Hematopoietic multipotent progenitor cell treated with erythropoietin and hydrocortisone succinate and interleukin-3 and kit ligand, for 15 days (in vitro differentiated cells): ENCODE results near the gene BUD31.
A peak's percentile ranks its signal among the peaks of the same experiment; 100 is the strongest.
"Not testable (repeated sequence)": the region's sequence is repeated elsewhere in the genome, so short reads cannot be mapped to it uniquely, and the experiment has no call there.

ENCODE experiments used
- DNase-seq: peaks from one replicate; pipeline ENCODE4 v3.0.0-alpha.2; 2015; ENCODE audit warnings: low spot score

Gene BUD31

GRCh38 chr7:99408379-99409191 lies at the start of gene BUD31, which contains the start of gene PDAP1:
Gene BUD31 (plus strand): TSS chr7:99408969. CDS start chr7:99411093, 2,124 bp downstream.
Gene PDAP1 (minus strand): TSS chr7:99408597. CDS start chr7:99408548, 49 bp downstream.
- DNase-seq: peak; percentile 93

DNA sequence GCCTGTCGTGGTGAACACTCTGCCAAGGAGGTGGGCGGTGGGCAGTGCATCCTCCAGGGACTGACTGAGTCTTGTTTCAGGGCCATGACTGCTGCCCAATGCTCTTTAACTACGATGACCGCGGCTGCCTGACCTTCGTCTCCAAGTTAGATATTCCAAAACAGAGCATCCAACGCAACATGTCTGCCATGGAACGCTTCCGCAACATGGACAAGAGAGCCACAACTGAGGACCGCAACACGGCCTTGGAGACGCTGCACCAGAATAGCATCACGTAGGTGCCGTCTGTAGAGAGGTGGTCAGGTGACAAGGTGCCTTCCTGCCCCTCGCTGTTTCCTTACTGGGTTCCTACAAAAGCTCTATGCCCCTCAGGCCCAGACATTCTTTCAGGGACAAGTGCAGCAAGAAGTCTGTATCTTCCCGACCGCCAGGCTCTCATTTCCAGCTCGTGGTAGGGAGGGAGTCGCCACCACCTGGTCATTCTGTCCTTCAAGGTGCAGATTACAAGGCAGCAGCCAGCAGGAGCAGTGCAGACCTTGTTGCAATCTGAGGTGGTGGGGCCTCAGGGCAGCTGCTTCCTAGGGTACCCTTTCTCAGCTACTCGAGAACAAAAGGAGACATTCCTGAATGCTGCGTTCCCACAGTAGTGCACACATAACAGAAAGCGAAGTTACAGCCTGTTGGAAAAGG lies 49.2 kb upstream of the BUD31 start:
- no peak for DNase-seq

GRCh38 chr7:99362801-99363200 lies 46.0 kb upstream of the BUD31 start:
- no peak for DNase-seq

- DNase-seq: no peak
These were observed 45.5 kb upstream of the BUD31 start for GRCh38 chr7:99363286-99363685.

DNA sequence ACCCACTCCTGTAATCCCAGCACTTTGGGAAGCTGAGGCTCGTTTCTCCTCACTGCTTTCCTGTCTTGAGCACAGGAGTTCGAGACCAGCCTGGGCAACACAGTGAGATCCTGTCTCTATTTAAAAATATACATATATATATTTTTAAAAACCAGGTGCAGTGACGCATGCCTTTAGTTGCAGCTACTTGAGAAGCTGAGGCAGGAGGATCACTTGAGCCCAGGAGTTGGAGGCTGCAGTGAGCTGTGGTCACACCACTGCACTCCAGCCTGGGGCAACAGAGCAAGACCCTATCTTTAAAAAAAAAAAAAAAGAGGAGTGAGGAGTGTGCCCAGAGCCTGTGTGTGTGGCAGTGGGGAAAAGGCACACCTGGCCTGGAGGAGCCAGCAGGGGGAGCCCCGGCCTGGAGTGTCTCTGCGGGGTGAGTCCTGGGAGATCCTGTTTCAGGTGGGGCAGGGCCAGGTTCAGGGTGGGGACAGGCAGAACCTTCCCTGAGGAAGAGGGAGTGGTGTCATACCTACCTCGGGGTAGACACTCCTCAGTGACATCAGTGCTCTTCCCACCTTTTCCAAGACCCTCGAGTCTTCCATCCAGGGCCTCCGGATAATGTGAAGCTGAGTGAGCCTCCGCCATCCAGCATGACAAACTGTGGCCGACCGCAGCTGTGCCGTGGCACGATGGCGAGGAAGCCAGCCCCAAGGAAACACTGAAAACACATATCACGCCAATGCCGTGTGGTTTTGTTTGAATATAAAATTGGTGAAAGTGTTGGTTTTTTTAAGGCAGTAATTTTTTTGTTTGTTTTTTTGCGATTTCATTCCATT lies 43.2 kb upstream of the BUD31 start:
- peak; percentile 60 for DNase-seq

GRCh38 chr7:99366646-99367045 lies 42.1 kb upstream of the BUD31 start:
- DNase-seq: no peak

DNA sequence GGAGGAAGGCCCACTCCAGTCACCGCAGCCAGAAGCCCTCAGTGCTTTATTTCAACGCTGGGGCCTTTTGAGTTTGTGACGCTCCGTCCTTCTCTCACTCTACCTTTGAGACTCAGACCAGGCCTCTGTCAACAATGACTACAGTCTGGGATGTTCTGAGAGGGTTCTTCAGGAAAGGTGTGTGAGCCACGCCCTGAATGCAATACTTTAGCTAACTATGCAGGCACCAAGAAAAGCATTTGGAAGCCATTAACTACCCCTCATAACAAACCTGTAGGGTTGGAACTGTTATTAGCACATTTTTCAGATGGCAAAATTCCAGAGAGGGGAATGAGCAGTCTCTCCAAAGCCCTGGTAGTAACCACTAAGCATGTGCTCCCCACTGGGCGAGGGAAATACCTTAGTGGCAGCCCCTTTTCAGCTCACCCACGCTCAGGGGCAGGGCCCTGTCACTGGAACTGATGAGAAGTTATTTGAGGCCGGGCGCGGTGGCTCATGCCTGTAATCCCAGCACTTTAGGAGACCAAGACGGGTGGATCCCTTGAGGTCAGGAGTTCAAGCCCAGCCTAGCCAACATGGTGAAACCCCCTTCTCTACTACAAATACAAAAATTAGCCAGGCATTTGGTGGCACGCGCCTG lies 39.9 kb upstream of the BUD31 start:
- DNase-seq: no peak

- DNase-seq: no peak
These were observed 38.9 kb upstream of the BUD31 start for GRCh38 chr7:99369767-99370391.

DNA sequence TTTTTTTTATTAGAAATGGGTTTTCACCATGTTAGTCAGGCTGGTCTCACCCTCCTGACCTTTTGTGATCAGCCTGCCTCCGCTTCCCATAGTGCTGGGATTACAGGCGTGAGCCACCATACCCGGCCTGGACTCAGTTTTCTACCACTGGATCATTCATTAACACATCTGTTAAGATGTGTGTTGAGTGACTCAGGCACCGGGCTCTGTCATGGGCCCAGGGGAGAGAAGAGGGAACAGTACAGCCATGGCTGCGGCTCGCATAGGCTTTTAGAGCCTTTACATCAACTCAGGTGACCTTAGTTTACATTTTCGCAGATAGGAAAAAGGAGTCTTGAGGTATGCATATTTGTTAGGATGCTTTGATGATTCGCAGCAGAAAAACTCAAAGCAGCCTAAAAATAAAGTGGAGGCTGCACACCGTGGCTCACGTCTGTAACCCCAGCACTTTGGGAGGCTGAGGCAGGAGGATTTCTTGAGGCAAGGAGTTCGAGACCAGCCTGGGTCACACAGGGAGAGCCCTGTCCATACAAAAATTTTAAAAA lies 37.3 kb upstream of the BUD31 start:
- DNase-seq: no peak

GRCh38 chr7:99372275-99373090 lies 36.3 kb upstream of the BUD31 start:
- no peak for DNase-seq

DNA sequence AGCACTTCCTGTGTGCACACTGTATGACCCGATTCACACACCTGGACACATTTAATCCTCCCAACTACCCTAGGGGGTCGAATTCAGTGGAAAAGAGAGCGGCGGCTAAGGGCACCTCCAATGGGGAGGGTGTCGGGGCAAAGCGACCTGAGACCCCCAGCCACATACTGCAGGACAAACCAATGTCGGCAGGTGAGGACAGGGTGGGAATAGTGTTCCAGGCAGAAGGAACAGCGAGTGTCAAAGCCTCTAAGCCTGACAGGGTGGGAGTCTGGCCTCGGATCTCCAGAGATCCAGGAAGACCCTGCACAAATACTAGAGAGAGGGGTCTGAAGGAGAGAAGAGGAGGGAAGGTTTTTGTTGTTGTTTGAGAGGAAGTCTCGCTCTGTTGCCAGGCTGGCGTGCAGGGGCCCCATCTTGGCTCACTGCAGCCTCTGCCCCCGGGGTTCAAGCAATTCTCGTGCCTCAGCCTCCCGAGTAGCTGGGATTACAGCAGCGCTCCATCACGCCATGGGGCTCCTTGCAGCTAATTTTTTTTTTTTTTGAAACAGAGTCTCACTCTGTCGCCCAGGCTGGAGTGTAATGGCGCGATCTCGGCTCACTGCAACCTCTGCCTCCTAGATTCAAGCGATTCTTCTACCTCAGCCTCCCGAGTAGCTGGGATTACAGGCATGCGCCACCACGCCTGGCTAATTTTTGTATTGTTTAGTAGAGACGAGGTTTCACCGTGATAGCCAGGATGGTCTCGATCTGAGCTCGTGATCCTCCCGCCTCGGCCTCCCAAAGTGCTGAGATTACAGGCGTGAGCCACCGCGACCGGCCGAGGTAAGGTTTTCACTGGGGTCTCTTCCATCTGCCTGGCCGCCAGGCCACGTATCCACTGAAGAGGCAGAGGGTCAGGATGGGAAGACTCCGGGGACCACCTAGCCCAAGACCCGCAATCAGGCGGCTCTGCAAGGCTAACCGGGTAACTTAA lies 35.4 kb upstream of the BUD31 start:
- no peak for DNase-seq

DNA sequence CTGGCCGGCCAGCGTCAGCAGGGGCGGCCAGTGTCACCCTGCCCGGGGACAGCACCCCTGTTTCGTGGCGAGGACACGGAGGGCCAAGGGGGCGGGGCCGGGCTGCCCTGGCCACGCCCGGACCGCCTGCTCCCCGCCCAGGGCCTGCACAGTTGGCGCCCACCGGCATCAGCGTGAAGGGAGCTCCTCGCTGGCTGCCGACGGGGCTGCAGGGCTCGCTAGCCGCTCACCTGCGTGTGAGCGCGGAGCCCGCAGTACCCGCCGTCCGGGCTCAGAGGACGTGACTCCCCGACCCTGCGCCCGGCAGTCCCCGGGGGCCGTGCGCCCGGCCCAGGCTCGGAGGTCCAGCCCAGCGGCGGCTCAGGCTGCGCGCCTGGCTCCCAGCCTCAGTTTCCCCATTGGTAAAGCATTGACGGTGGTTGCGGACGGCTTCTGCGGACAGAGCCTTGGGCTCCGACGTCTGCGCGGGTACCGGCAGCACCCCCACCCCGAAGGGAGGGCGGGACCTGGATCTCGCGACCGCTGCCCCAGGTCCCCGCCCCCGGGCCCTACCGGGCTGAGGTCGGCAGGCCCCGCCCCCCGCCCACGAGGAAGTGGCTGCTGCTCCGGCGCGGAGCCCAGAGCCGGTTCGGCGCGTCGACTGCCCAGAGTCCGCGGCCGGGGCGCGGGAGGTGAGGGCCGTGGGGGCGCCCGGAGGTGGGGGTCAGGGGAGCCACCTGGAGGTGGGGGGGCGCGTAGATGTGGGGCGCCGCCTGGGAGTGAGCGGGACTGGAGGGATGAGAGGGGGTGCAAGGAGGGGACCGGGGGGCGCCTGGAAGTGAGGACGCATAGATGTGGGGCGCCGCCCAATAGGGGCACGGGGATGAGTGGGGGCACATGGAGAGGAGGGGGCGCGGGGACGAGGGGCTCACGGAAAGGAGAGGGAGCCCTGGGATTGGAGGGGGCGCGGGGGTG lies 34.4 kb upstream of the BUD31 start, which contains the start of gene ARPC1B:
ARPC1B (plus strand) TSS at position 620 of the 954 bp plus-strand sequence. CDS start 10,985 bp downstream, outside the sequence.
- peak; percentile 27 for DNase-seq

GRCh38 chr7:99375070-99375807 lies 33.5 kb upstream of the BUD31 start:
- DNase-seq: peak; percentile 74

- DNase-seq: peak; percentile 34
These were observed 29.7 kb upstream of the BUD31 start for GRCh38 chr7:99379043-99379577.

GRCh38 chr7:99379693-99380031 lies 29.1 kb upstream of the BUD31 start:
- DNase-seq: not testable (repeated sequence)

DNA sequence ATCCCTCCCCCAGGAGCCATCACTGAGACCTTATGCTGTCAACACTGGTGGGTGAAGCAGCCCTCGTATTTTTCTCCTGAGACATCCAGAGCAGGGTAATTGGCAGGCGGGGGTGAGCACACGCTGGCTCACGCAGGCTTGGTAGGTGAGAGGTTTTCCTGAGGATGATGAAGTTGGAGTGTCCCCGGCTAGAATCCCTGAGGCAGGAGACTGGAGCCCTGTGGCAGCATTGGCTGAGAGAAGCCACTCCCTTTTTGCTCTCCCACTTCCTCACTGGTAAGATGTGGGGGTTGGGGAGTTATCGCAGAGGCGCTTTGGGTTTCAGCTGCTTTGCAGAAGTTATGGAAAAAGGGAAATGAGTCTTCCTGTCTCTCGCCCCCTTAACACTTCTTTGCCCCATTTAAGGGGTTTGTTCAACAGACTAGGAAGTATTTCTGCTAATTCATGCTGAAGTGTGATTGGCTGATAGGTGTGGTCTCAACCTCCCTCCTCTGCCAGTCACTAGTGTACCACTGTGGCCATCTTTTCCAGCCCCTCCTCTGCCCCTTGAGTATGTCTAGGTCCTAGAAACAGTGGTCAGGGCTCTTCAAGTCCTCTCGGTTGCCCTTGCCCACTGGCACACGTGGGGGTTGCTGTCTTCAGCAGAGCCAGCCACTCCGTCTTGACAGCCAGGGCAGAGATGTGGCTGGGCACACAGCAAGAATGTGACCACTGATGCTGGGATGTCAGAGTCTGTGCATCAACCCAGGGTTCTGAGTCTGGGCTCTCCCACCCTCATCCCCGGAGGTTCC lies 28.5 kb upstream of the BUD31 start:
- peak; percentile 62 for DNase-seq
